Naive thymus-derived CD4-positive, alpha-beta T cell (primary cell): ENCODE measurements around the gene ABHD2. TPM values are rescaled to one million over a fixed set of nuclear protein-coding genes. Genes with fewer than 3 reads are reported as not detected.

Source experiments
- ATAC-seq: fragments of 150-1000 bp; cut with Tn5 transposase; 2 replicates; pipeline ENCODE4 v1.10.0; 2021; ENCODE audit warnings: mild to moderate bottlenecking, moderate library complexity
- CTCF ChIA-PET: fragments of 350-600 bp; sonication (Branson Sonifier 250); formaldehyde crosslinking; loops from one replicate; lab custom pipeline; 2021; ENCODE audit warnings: antibody characterized with exemption; lab: Charles Lee
- POLR2A ChIA-PET: fragments of 350-600 bp; sonication (Branson Sonifier 250); formaldehyde crosslinking; loops from one replicate; lab custom pipeline; 2021; ENCODE audit warnings: antibody characterized with exemption, inconsistent platforms; lab: Charles Lee
- DNase-seq, 9 donors: peaks; one replicate each; pipeline versions ENCODE4 v3.0.0 to v3.0.0-alpha.2; 2020 to 2022; ENCODE audit warnings: mixed read lengths in 1 of 9
- H3K27ac ChIP-seq: one replicate; pipeline ENCODE4 v1.7.0; 2013; ENCODE audit warnings: mild to moderate bottlenecking, low read depth, low read length, moderate library complexity
- H3K27me3 ChIP-seq, 2 donors: one replicate each; pipeline ENCODE4 v1.7.0; 2013; ENCODE audit warnings: low read length in 2 of 2, mild to moderate bottlenecking in 2 of 2, moderate library complexity in 2 of 2; ENCODE audit not compliant: control insufficient read depth in 2 of 2, insufficient read depth in 2 of 2
- H3K36me3 ChIP-seq, 3 experiments: 1 replicate in 2 of 3; 2 replicates in 1 of 3; pipeline ENCODE4 v1.7.0; 2013; ENCODE audit warnings: low read length in 3 of 3, mild to moderate bottlenecking in 3 of 3, moderate library complexity in 1 of 3; ENCODE audit not compliant: insufficient read depth in 3 of 3, control insufficient read depth in 2 of 3
- H3K4me1 ChIP-seq, 2 donors: one replicate each; pipeline ENCODE4 v1.7.0; 2013; ENCODE audit warnings: low read length in 2 of 2, mild to moderate bottlenecking in 2 of 2, moderate library complexity in 1 of 2; ENCODE audit not compliant: control insufficient read depth in 2 of 2, insufficient read depth in 2 of 2
- H3K4me3 ChIP-seq: 2 replicates; pipeline ENCODE4 v1.7.0; 2013; ENCODE audit warnings: mild to moderate bottlenecking, low read length
- H3K9me3 ChIP-seq, 3 experiments: 1 replicate in 2 of 3; 2 replicates in 1 of 3; pipeline ENCODE4 v1.7.0; 2013; ENCODE audit warnings: low read length in 3 of 3; ENCODE audit not compliant: control insufficient read depth in 2 of 3
- H3K27ac Mint-ChIP-seq, 9 donors: one replicate each; pipeline ENCODE4 v1.8.0; 2020 to 2022; ENCODE audit warnings: mixed read lengths in 9 of 9, mild to moderate bottlenecking in 8 of 9, moderate library complexity in 5 of 9, inconsistent platforms in 2 of 9
- H3K27me3 Mint-ChIP-seq, 5 donors: one replicate each; pipeline ENCODE4 v1.8.0; 2021 to 2022; ENCODE audit warnings: mixed read lengths in 5 of 5, mild to moderate bottlenecking in 1 of 5
- H3K36me3 Mint-ChIP-seq, 5 donors: one replicate each; pipeline ENCODE4 v1.8.0; 2020 to 2022; ENCODE audit warnings: mixed read lengths in 5 of 5, mild to moderate bottlenecking in 3 of 5, inconsistent platforms in 1 of 5
- H3K4me1 Mint-ChIP-seq, 7 donors: one replicate each; pipeline ENCODE4 v1.8.0; 2020 to 2022; ENCODE audit warnings: mixed read lengths in 7 of 7, mild to moderate bottlenecking in 3 of 7, inconsistent platforms in 1 of 7
- H3K4me3 Mint-ChIP-seq, 10 donors: one replicate each; pipeline ENCODE4 v1.8.0; 2020 to 2022; ENCODE audit warnings: mild to moderate bottlenecking in 10 of 10, mixed read lengths in 10 of 10, moderate library complexity in 6 of 10, inconsistent platforms in 2 of 10
- H3K9me3 Mint-ChIP-seq, 11 donors: one replicate each; pipeline ENCODE4 v1.8.0; 2020 to 2022; ENCODE audit warnings: mixed read lengths in 11 of 11, mild to moderate bottlenecking in 4 of 11, inconsistent platforms in 1 of 11, moderate library complexity in 1 of 11
- intact Hi-C, 2 donors: fragments of 100-400 bp; cut with micrococcal nuclease; formaldehyde crosslinking; loops; one replicate each; pipeline ENCODE4 v1.15.1; 2023
- polyA plus RNA-seq, 2 donors: library from polyadenylated mRNA; unstranded; fragments of 300-500 nt; fragmentation: Illumina TruSeq; gene quantifications; one replicate each; pipeline ENCODE4 v1.2.3, GENCODE V29; 2021
- total RNA-seq, 6 experiments: library from RNA in 5 of 6; stranded (reverse) in 5 of 6; gene quantifications; 1 replicate in 5 of 6; 2 replicates in 1 of 6; pipeline ENCODE4 v1.2.3 and lab custom pipeline; 2021 to 2026

The ABHD2 gene
- total and polyA plus RNA-seq, 7 experiments from 2014 or later = 19.4 to 85.0 (median 63.6) TPM

DNA sequence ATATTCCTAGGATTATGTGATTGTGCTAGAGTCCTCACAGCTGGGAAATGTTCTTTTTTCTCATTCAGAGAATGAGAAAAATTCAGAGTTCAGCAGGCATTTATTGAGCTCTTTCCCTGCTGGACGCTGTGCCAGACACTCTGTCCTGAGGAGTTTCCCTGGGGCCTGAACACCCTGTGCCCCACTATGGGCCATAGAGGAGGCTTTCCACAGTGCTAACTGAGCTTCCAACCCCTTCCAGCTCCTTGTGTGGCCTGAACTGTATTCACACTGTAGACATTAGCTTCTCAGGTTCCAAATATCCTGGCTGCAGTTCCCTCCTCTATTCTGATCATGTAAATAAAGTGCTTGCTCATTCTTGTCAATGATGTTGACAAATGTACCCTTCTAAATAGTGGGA, 10.0 kb downstream of the ABHD2 start:
- Mint-ChIP-seq H3K9me3 (no peaks in the 10 kb centered on the region), H3K27ac (no peak overlapping the region), H3K36me3 (peaks cover 13 to 41% (median 22%) of the 10 kb centered on the region in 5 donors), H3K4me3 (no peak overlapping the region), H3K4me1 (peaks cover 22 to 60% (median 51%) of the 10 kb centered on the region in 7 donors), H3K27me3 (no peaks in the 10 kb centered on the region)
- no peaks in the 10 kb centered on the region for H3K9me3 ChIP-seq
- H3K4me3 ChIP-seq = no peak overlapping the region
- H3K4me1 ChIP-seq = no peaks in the 10 kb centered on the region
- H3K27ac ChIP-seq = no peak overlapping the region
- ChIA-PET POLR2A (interaction anchor here (2.2 kb wide), 1 partner anchor 10 kb away, joined by 11 read pairs; the partner anchor contains the start of gene ABHD2), CTCF (interaction anchor here (0.6 to 2.6 kb wide), 4 partner anchors 11 to 31 kb away, joined by 3 to 10 read pairs (median 4); no protein-coding TSS in a partner anchor)
- ATAC-seq (no peak), DNase-seq (no peak)
- intact Hi-C loops = no loop called here
- H3K36me3 ChIP-seq = peaks cover 0 to 9% (median 7%) of the 10 kb centered on the region in 3 experiments
- no peaks in the 10 kb centered on the region for H3K27me3 ChIP-seq

GRCh38 chr15:89099968-89100367, 11.7 kb downstream of the ABHD2 start:
- Mint-ChIP-seq H3K27me3 (no peaks in the 10 kb centered on the region), H3K4me3 (no peak overlapping the region), H3K9me3 (no peaks in the 10 kb centered on the region), H3K4me1 (peaks cover 18 to 56% (median 41%) of the 10 kb centered on the region in 7 donors), H3K27ac (no peak overlapping the region), H3K36me3 (peaks cover 8 to 43% (median 23%) of the 10 kb centered on the region in 5 donors)
- H3K4me1 ChIP-seq = no peaks in the 10 kb centered on the region
- H3K27ac ChIP-seq = no peak overlapping the region
- peaks cover 0 to 22% (median 7%) of the 10 kb centered on the region in 3 experiments for H3K36me3 ChIP-seq
- no peak overlapping the region for H3K4me3 ChIP-seq
- H3K9me3 ChIP-seq = no peaks in the 10 kb centered on the region
- H3K27me3 ChIP-seq = no peaks in the 10 kb centered on the region
- intact Hi-C loops = no loop called here
- DNase-seq = no peak
- ATAC-seq = no peak
- CTCF ChIA-PET = interaction anchor here (0.6 to 2.6 kb wide), 3 partner anchors 9 to 66 kb away, joined by 3 to 10 read pairs (median 3); no protein-coding TSS in a partner anchor
- POLR2A ChIA-PET = interaction anchor here (1.5 to 2.9 kb wide), 2 partner anchors 10 to 12 kb away, joined by 5 to 11 read pairs; partner anchors contain the start of gene ABHD2

DNA sequence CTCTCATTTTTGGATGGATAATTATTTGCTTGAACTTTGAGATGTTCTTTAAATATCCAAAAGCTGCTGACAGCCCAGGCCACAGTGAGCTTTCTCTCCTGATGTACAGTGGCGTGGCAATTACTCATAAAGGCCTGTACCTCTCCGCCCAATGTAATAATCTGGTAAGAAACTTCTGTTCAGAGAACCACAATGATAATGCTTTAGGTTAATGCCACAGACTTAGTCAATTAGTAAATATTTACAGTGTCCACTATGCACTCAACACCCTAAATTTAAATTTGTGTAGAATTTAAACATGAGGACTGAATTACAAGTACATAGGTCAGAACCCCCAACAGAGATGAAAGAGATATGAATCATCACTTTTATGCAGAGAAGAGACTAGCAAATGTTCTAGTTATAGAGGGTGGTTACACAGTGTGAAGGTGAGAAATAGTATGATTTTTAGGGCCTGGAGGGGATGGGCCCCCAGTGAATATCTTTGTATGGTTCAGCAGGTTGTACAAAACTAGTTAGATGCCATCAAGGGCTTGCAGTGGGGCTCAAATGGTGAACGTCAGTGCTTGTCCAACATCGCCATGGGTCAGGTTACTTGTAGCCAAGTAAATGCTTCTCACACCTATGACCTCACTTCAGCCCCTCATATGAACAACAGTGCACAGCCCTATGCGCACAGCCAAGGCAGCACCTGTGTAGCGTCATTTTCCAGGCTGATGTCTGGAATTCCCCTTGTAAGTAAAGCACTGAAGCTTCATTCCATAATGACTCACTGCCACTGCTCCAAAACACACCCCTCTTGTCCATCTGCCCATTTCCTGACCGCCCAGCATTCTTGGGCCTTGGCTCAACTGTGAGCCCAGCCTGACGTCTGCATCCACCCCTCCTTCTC, 13.3 kb downstream of the ABHD2 start:
- no peak for DNase-seq
- Mint-ChIP-seq H3K4me1 (peaks cover 18 to 50% (median 40%) of the 10 kb centered on the region in 7 donors), H3K36me3 (peaks cover 3 to 38% (median 24%) of the 10 kb centered on the region in 5 donors), H3K27me3 (no peaks in the 10 kb centered on the region), H3K27ac (peak overlapping the region in 2 of 9 donors; percentile 14 to 72), H3K9me3 (no peaks in the 10 kb centered on the region), H3K4me3 (no peak overlapping the region)
- no peaks in the 10 kb centered on the region for H3K4me1 ChIP-seq
- ChIA-PET POLR2A (interaction anchor here (1.3 to 2.9 kb wide), 3 partner anchors 10 to 13 kb away, joined by 3 to 11 read pairs (median 5); partner anchors contain the start of gene ABHD2), CTCF (interaction anchor here (0.6 to 1.2 kb wide), 2 partner anchors 10 to 87 kb away, joined by 3 read pairs; no protein-coding TSS in a partner anchor)
- intact Hi-C loops = no loop called here
- peaks cover 0 to 22% (median 7%) of the 10 kb centered on the region in 3 experiments for H3K36me3 ChIP-seq
- no peak overlapping the region for H3K4me3 ChIP-seq
- no peak for ATAC-seq
- no peaks in the 10 kb centered on the region for H3K27me3 ChIP-seq
- no peak overlapping the region for H3K27ac ChIP-seq
- no peaks in the 10 kb centered on the region for H3K9me3 ChIP-seq

- Histone ChIP-seq H3K4me1 (no peaks in the 10 kb centered on the region), H3K27me3 (no peaks in the 10 kb centered on the region), H3K4me3 (no peak overlapping the region), H3K9me3 (no peaks in the 10 kb centered on the region), H3K27ac (no peak overlapping the region), H3K36me3 (peaks cover 0 to 22% (median 7%) of the 10 kb centered on the region in 3 experiments)
- Mint-ChIP-seq H3K9me3 (no peaks in the 10 kb centered on the region), H3K27ac (no peak overlapping the region), H3K4me3 (no peak overlapping the region), H3K36me3 (peaks cover 3 to 44% (median 23%) of the 10 kb centered on the region in 5 donors), H3K4me1 (peaks cover 16 to 53% (median 34%) of the 10 kb centered on the region in 7 donors), H3K27me3 (no peaks in the 10 kb centered on the region)
- POLR2A ChIA-PET = interaction anchor here (0.7 kb wide), 1 partner anchor 46 kb away, joined by 4 read pairs; no protein-coding TSS in a partner anchor
- DNase-seq = no peak
- no peak for ATAC-seq
- CTCF ChIA-PET = interaction anchor here (1.7 kb wide), 1 partner anchor 25 kb away, joined by 4 read pairs; no protein-coding TSS in a partner anchor
- intact Hi-C loops = no loop called here
These were observed 15.4 kb downstream of the ABHD2 start for GRCh38 chr15:89103481-89104171.

DNA sequence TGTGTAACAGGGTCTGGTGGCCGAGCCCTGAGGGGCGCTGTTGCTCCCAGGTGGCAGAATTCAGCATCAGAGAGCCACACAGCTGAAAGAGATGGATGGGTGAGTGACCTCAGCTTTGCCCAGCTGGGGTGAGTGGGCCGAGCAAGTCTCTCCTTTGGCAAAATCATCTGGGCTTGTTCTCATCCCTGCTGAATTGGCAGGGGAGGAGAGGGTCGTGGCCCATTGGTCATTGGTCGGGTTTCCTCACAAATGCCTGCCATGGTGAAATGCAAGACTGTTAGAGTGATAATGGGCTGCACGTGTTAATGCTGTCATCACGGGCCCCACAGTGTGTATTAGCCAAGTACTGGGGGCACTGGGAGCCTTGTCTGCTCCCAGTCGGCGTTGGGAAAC, 15.9 kb downstream of the ABHD2 start:
- POLR2A ChIA-PET = no interaction called here
- peaks cover 0 to 22% (median 7%) of the 10 kb centered on the region in 3 experiments for H3K36me3 ChIP-seq
- Mint-ChIP-seq H3K27me3 (no peaks in the 10 kb centered on the region), H3K9me3 (no peaks in the 10 kb centered on the region), H3K4me1 (peaks cover 15 to 53% (median 34%) of the 10 kb centered on the region in 7 donors), H3K36me3 (peaks cover 3 to 44% (median 23%) of the 10 kb centered on the region in 5 donors), H3K27ac (no peak overlapping the region), H3K4me3 (no peak overlapping the region)
- H3K4me3 ChIP-seq = no peak overlapping the region
- intact Hi-C loops = no loop called here
- DNase-seq (no peak), ATAC-seq (no peak)
- CTCF ChIA-PET = interaction anchor here (1.7 kb wide), 1 partner anchor 25 kb away, joined by 4 read pairs; no protein-coding TSS in a partner anchor
- no peaks in the 10 kb centered on the region for H3K9me3 ChIP-seq
- no peaks in the 10 kb centered on the region for H3K27me3 ChIP-seq
- H3K4me1 ChIP-seq = no peaks in the 10 kb centered on the region
- no peak overlapping the region for H3K27ac ChIP-seq

GRCh38 chr15:89105147-89105546, 16.9 kb downstream of the ABHD2 start:
- ATAC-seq (no peak), DNase-seq (no peak)
- peaks cover 13 to 54% (median 30%) of the 10 kb centered on the region in 7 donors for H3K4me1 Mint-ChIP-seq
- Histone ChIP-seq H3K27me3 (no peaks in the 10 kb centered on the region), H3K4me3 (no peak overlapping the region), H3K9me3 (no peaks in the 10 kb centered on the region), H3K36me3 (peaks cover 0 to 22% (median 7%) of the 10 kb centered on the region in 3 experiments), H3K27ac (no peak overlapping the region), H3K4me1 (no peaks in the 10 kb centered on the region)
- no peak overlapping the region for H3K4me3 Mint-ChIP-seq
- H3K27ac Mint-ChIP-seq = no peak overlapping the region
- H3K9me3 Mint-ChIP-seq = no peaks in the 10 kb centered on the region
- ChIA-PET POLR2A (no interaction called here), CTCF (no interaction called here)
- no peaks in the 10 kb centered on the region for H3K27me3 Mint-ChIP-seq
- peaks cover 3 to 44% (median 23%) of the 10 kb centered on the region in 5 donors for H3K36me3 Mint-ChIP-seq
- intact Hi-C loops = no loop called here
